ENCODE results near the gene RFC5.

Gene RFC5

GRCh38 chr12:118061011-118061872, 44.7 kb downstream of the RFC5 start, which contains the start of gene WSB2:
Gene WSB2 (minus strand): TSS chr12:118061179. CDS start chr12:118061048, 131 bp downstream.
- TF ChIP-seq, protein P1, sequence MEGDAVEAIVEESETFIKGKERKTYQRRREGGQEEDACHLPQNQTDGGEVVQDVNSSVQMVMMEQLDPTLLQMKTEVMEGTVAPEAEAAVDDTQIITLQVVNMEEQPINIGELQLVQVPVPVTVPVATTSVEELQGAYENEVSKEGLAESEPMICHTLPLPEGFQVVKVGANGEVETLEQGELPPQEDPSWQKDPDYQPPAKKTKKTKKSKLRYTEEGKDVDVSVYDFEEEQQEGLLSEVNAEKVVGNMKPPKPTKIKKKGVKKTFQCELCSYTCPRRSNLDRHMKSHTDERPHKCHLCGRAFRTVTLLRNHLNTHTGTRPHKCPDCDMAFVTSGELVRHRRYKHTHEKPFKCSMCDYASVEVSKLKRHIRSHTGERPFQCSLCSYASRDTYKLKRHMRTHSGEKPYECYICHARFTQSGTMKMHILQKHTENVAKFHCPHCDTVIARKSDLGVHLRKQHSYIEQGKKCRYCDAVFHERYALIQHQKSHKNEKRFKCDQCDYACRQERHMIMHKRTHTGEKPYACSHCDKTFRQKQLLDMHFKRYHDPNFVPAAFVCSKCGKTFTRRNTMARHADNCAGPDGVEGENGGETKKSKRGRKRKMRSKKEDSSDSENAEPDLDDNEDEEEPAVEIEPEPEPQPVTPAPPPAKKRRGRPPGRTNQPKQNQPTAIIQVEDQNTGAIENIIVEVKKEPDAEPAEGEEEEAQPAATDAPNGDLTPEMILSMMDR (IDR thresholded peaks at IDR 0.05; ENCODE audit: low read depth, low read length): no peak
- peak; percentile 48 to 79 for DNase-seq (ENCODE audit: low read depth in 2 of 2)
- H3K4me3 ChIP-seq (replicated peaks in 1 of 2; ENCODE audit: low read depth in 2 of 2, low read length in 2 of 2): peak within 1 kb of the TSS; percentile 77 to 83

DNA sequence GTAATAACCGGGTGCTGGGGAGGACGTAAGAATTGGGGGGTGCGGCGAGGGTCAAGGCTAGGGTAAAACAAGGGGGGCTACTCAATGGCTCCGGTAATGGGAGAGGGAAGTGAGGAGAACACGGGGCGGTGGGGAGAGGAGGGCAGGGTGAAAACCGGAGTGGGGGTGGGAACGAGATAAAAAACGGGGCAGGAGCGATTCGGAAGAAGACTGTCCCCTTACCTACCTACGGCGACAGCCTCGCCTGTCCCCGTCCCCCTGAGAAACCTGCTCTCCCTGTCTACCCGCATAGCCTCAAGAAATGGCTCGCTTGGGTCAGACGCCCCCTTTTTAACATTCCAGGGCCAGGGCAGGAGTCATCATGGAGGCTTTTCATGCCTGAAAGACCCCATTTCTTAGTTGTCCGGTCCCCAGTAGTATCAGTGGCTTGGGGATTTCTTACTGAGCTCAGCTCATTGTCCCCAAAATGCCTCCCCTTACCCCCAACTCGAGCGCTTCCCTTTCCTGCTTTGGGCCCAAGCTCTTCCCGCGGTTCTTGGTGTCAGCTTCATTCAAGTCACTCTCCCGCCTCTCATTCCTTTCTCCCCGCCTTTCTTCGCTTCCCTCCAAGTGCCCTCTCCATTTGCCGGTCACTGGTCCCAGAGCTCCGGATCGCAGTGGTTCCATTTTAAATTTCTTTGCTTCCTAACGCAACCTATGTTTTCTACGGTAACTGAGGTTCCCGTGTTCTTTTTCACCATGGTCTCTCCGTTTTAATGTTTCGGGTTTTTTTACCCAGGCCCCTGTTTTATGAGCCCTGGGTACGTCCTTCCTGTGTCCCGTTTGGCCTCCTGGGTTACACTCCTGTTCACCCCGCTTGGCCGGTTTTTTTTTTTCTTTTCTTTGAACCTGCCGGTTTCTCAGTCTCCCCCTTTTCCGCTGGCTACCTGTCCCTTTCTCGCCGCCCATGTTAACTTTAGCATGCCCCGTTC, 45.7 kb downstream of the RFC5 start:
- H3K4me3 ChIP-seq (replicated peaks in 1 of 2; ENCODE audit: low read depth in 2 of 2, low read length in 2 of 2): peak overlapping the region; percentile 77 to 83
- TF ChIP-seq, protein P1 (IDR thresholded peaks at IDR 0.05; ENCODE audit: low read depth, low read length): no peak
- peak; percentile 56 to 63 for DNase-seq (ENCODE audit: low read depth in 2 of 2)

DNA sequence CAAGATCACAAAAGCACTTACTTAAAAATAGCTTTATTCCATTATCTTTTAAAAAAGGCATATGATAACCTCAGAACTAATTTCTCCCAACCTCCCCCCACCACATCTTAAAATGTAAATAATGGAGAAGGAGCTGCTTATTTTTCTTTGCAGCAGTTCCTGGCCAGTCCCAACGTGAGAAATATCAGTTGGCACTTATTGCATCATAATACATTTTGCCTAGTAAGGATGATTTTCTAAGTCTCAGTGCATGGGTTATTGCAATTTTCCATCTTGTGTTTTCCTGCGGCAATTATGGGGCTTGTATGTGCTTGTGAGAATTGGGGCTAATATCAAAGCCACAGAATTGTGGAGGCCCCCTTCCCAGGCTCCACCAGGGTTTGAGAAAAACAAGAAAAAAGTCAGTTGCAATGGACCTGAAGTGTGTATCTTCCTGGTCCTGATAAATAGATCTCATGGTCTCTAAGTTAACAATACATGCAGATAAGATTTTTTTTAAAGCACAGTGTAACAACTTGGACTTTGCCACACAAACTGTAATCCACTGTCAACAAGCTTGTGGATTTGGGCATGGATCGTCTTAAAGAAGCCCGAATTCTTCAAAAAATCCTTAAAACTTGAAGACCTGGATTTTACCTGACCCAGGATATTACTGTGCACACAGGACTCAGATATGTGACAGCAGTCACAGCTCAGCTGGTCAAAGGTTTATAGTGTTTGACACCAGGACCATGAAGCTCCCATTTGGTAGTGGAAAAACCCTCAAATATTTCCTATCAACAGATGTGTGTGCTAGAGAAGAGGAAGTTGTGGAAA, 47.3 kb downstream of the RFC5 start:
- TF ChIP-seq, protein P1 (IDR thresholded peaks at IDR 0.05; ENCODE audit: low read depth, low read length): no peak
- DNase-seq (ENCODE audit: low read depth in 2 of 2): peak in 1 of 2 donors; percentile 24
- no peak overlapping the region for H3K4me3 ChIP-seq (replicated peaks in 1 of 2; ENCODE audit: low read depth in 2 of 2, low read length in 2 of 2)

GRCh38 chr12:118064608-118065007, 48.1 kb downstream of the RFC5 start:
- TF ChIP-seq, protein P1 (IDR thresholded peaks at IDR 0.05; ENCODE audit: low read depth, low read length): peak; percentile 19
- no peak for DNase-seq (ENCODE audit: low read depth in 2 of 2)
- no peak overlapping the region for H3K4me3 ChIP-seq (replicated peaks in 1 of 2; ENCODE audit: low read depth in 2 of 2, low read length in 2 of 2)

DNA sequence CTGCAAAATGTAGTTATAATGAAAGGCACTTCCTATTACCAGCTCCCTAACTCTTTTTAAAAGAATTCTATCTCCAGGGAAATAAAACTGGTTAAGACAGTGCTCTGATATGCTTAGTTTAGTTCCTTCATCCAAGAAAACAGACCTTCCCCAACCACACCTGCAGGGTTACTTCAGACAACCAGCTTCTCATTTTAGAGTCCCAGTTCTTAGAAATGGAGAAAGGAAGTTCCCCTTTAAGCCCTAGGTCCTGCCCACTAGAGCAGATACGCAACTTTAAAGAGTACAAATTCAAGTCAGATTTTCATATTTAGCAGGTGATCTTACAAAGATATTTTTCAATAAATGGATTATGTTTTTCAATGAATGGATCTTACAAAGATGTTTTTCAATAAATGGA, 48.9 kb downstream of the RFC5 start:
- TF ChIP-seq, protein P1 (IDR thresholded peaks at IDR 0.05; ENCODE audit: low read depth, low read length): no peak
- H3K4me3 ChIP-seq (replicated peaks in 1 of 2; ENCODE audit: low read depth in 2 of 2, low read length in 2 of 2): no peak overlapping the region
- DNase-seq (ENCODE audit: low read depth in 2 of 2): no peak

- TF ChIP-seq, protein P1 (IDR thresholded peaks at IDR 0.05; ENCODE audit: low read depth, low read length): no peak
- no peak overlapping the region for H3K4me3 ChIP-seq (replicated peaks in 1 of 2; ENCODE audit: low read depth in 2 of 2, low read length in 2 of 2)
- DNase-seq (ENCODE audit: low read depth in 2 of 2): no peak
Measured at GRCh38 chr12:118068445-118068844, 51.9 kb downstream of the RFC5 start.

All from cardiac fibroblast (primary cell).